ENCODE data around the gene SAMD14.

GRCh38 chr17:50087912-50088405 is 42.0 kb downstream of the SAMD14 start:
- TF ChIP-seq CTCF (IDR thresholded peaks at IDR 0.05) (no peak), POLR2A (IDR thresholded peaks at IDR 0.05) (no peak)

All from right lobe of liver (tissue), 4 donors.